Body of pancreas (tissue), 4 donors: Measurements from ENCODE around the gene FRAS1. TPM values are rescaled to one million over a fixed set of nuclear protein-coding genes. Genes with fewer than 3 reads are reported as not detected.

Experiments used
- ATAC-seq: fragments of 150-250 bp; one replicate; pipeline ENCODE4 v1.9.1; 2016
- DNase-seq, 4 donors: peaks; one replicate each; pipeline ENCODE4 v3.0.0-alpha.2; 2019
- H3K27ac ChIP-seq, 4 donors: fragments of 200-600 bp; sonication (generic); 1 replicate in 3 of 4; 2 replicates in 1 of 4; pipeline versions ENCODE4 v1.5.1 to v1.6.1; 2016 to 2019; ENCODE audit warnings: mild to moderate bottlenecking in 1 of 4, mixed read lengths in 1 of 4, moderate library complexity in 1 of 4
- H3K27me3 ChIP-seq, 2 donors: fragments of 200-600 bp; sonication (generic); one replicate each; pipeline ENCODE4 v1.6.0; 2016; ENCODE audit warnings: mild to moderate bottlenecking in 1 of 2
- H3K36me3 ChIP-seq, 2 donors: fragments of 200-600 bp; sonication (generic); replicated peaks in 1 of 2; 2 replicates each; pipeline ENCODE4 v1.5.1; 2016; ENCODE audit warnings: low read depth in 2 of 2; ENCODE audit not compliant: insufficient read depth in 1 of 2
- H3K4me1 ChIP-seq: fragments of 200-600 bp; sonication (generic); one replicate; pipeline ENCODE4 v1.6.0; 2016
- H3K4me3 ChIP-seq, 2 donors: fragments of 200-600 bp; sonication (generic); 1 replicate in 1 of 2; 2 replicates in 1 of 2; pipeline ENCODE4 v1.5.1; 2016 to 2019
- H3K9me3 ChIP-seq, 3 donors: fragments of 200-600 bp; sonication (generic); 1 replicate in 2 of 3; 2 replicates in 1 of 3; pipeline ENCODE4 v1.5.1; 2016
- POLR2A ChIP-seq, 3 donors: fragments of 450-650 bp; IDR thresholded peaks; one replicate each; pipeline ENCODE4 v1.6.1; 2016; ENCODE audit warnings: antibody characterized with exemption in 3 of 3, mild to moderate bottlenecking in 2 of 3
- WGBS, 2 donors: methylation state at CpG; one replicate each; pipeline ENCODE4 v1.1.5; 2017; 5-methylcytosine and 5-hydroxymethylcytosine counted together
- intact Hi-C: fragments of 100-400 bp; cut with DNase I; formaldehyde crosslinking; loops from one replicate; pipeline ENCODE4 v1.15.1; 2023
- total RNA-seq, 2 donors: library from RNA; depleted of rRNA; stranded (reverse); fragments of >200 nt; gene quantifications; one replicate each; pipeline ENCODE4 v1.1.0, GENCODE V29; 2016
- TF ChIP-seq, protein P1 (sequence below), 7 experiments: fragments of 450-650 bp in 4 of 7; fragments of 200-600 bp in 3 of 7; sonication (generic) in 3 of 7; IDR thresholded peaks; one replicate each; pipeline ENCODE4 v1.5.1; 2016 to 2019; ENCODE audit warnings: antibody characterized with exemption in 7 of 7

FRAS1 gene
- total RNA-seq, 2 donors from 2014 or later, result 22.6 to 24.4 TPM

DNA sequence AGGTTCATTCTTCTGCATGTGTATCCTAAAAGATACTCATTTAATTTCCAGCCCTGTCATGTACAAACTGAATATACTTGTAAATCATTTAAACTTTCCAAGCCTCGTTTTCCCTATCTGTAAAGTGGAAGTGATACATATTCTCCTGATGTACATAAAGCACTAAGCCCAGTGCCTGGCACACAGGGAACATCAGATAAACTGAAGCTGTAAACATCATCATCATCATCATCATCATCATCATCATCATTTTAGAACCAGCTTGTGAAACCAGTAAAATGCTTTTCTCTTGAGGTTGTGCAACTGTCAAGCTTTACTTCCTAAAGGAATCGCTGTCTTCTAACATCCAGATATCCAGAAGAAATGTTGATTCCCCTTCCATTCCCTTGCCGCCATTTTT is 411.1 kb downstream of the FRAS1 start:
- no peak for DNase-seq
- H3K27me3 ChIP-seq, result no peaks in the 10 kb centered on the region
- TF ChIP-seq, protein P1, sequence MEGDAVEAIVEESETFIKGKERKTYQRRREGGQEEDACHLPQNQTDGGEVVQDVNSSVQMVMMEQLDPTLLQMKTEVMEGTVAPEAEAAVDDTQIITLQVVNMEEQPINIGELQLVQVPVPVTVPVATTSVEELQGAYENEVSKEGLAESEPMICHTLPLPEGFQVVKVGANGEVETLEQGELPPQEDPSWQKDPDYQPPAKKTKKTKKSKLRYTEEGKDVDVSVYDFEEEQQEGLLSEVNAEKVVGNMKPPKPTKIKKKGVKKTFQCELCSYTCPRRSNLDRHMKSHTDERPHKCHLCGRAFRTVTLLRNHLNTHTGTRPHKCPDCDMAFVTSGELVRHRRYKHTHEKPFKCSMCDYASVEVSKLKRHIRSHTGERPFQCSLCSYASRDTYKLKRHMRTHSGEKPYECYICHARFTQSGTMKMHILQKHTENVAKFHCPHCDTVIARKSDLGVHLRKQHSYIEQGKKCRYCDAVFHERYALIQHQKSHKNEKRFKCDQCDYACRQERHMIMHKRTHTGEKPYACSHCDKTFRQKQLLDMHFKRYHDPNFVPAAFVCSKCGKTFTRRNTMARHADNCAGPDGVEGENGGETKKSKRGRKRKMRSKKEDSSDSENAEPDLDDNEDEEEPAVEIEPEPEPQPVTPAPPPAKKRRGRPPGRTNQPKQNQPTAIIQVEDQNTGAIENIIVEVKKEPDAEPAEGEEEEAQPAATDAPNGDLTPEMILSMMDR (IDR thresholded peaks at IDR 0.05), result no peak
- TF ChIP-seq POLR2A (IDR thresholded peaks at IDR 0.05), result no peak
- no peak overlapping the region for H3K27ac ChIP-seq
- no peak overlapping the region for H3K4me3 ChIP-seq
- intact Hi-C loops, result no loop called here
- ATAC-seq, result no peak
- H3K36me3 ChIP-seq, result no peaks in the 10 kb centered on the region
- H3K9me3 ChIP-seq, result no peaks in the 10 kb centered on the region
- 75 to 78% methylated on average over 3 of the region's 3 CpGs for WGBS, 2 donors
- H3K4me1 ChIP-seq, result no peaks in the 10 kb centered on the region

DNA sequence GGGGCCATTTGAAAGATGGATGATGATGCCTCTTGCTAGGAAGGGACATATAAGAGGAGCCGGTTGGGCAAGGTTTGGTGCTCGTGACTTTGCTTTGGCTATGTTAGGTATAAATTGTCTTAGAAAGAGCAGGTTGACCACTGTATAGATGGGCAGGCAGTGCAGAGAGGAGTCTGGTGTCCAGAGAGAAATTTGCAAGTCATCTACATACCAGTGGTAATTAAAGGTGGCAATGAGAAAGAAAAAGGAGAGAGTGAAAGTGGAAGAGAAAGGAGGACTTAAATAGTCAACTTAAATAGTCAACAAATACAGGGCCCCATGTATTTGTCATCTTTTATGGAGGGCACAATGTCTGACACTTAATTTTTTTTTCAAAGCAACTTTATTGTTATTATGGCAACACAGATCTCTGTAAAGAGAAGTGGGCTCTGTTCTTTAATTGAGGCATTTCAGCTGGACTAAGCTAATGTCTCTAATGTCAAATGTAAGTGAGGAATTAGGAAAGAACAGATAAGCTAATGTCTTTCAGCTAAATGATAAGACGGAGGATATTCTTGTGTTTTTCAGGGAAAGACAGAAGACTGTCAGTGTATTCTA is 419.1 kb downstream of the FRAS1 start:
- DNase-seq, result no peak
- Histone ChIP-seq H3K4me1 (no peaks in the 10 kb centered on the region), H3K4me3 (no peak overlapping the region), H3K36me3 (no peaks in the 10 kb centered on the region), H3K27me3 (no peaks in the 10 kb centered on the region), H3K9me3 (no peaks in the 10 kb centered on the region), H3K27ac (no peak overlapping the region)
- WGBS, 2 donors, result 77 to 79% methylated on average over 3 of the region's 3 CpGs
- intact Hi-C loops, result no loop called here
- ATAC-seq, result no peak
- TF ChIP-seq POLR2A (IDR thresholded peaks at IDR 0.05), result no peak
- TF ChIP-seq, protein P1 (IDR thresholded peaks at IDR 0.05), result no peak

DNA sequence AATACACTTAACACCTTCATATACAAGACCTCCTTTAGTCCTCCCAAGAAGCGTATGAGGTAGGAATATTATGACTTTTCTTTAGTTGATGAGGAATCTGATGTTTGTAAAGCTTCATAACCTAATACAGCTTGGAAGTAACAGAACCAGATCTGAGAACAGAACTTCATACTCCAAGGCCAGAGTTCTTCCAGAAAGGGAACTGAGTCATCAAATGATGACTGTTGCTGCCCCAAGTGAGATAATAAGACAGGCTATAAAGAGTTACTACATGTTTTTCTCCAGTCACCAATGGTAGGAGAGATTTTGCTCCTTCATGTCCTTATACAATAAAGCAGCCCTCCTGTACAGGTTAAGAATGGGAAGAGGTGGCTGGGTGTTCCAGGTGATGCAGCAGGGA is 420.2 kb downstream of the FRAS1 start:
- intact Hi-C loops, result no loop called here
- no peak overlapping the region for H3K4me3 ChIP-seq
- ATAC-seq, result no peak
- no peak for DNase-seq
- no peaks in the 10 kb centered on the region for H3K36me3 ChIP-seq
- H3K27me3 ChIP-seq, result no peaks in the 10 kb centered on the region
- WGBS, 2 donors, result 0 to 5% methylated on average over 1 of the region's 1 CpG
- TF ChIP-seq, protein P1 (IDR thresholded peaks at IDR 0.05), result no peak
- no peaks in the 10 kb centered on the region for H3K4me1 ChIP-seq
- H3K27ac ChIP-seq, result no peak overlapping the region
- H3K9me3 ChIP-seq, result no peaks in the 10 kb centered on the region

DNA sequence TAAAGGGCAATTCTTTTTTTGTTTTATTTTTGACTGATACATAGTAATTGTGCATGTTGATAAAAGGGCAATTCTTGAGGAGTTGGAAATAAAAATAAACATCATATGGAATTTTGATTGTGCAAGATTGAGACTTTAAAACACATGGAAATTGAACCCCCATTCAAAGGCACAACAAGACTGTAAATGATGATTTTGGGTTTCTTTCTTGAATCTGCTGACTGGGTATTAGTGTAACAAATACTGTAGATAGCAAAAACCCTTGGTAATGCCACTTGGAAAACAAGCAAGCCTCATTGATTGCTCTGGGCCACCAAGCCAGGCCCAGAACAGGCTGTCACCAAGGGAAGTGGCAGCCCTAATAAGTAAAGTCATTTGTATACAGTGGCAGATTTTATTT is 421.4 kb downstream of the FRAS1 start:
- Histone ChIP-seq H3K4me1 (no peaks in the 10 kb centered on the region), H3K27ac (no peak overlapping the region), H3K4me3 (no peak overlapping the region), H3K27me3 (no peaks in the 10 kb centered on the region), H3K9me3 (no peaks in the 10 kb centered on the region), H3K36me3 (no peaks in the 10 kb centered on the region)
- TF ChIP-seq, protein P1 (IDR thresholded peaks at IDR 0.05), result no peak
- no peak for TF ChIP-seq POLR2A (IDR thresholded peaks at IDR 0.05)
- ATAC-seq (no peak), DNase-seq (no peak)
- intact Hi-C loops, result no loop called here

DNA sequence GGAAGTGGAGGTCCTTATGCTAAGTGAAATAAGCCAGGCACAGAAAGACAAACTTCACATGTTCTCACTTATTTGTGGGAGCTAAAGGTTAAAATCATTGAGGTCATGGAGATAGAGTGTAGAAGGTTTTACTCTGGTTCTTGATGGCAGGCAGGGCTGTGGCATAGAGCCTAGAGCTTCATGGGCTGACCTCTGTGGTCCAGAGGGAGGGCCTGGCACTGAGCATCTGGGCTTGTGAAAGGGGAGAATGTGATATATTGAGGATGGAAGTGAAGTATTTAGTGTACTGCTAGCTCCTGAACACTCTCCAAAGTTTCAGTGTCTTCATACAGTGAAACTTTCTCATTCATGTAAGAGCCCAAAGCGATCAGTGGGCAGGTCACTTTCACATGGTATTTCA is 423.2 kb downstream of the FRAS1 start:
- H3K27me3 ChIP-seq, result no peaks in the 10 kb centered on the region
- no peak for ATAC-seq
- H3K4me3 ChIP-seq, result no peak overlapping the region
- H3K36me3 ChIP-seq, result no peaks in the 10 kb centered on the region
- H3K27ac ChIP-seq, result no peak overlapping the region
- no peaks in the 10 kb centered on the region for H3K9me3 ChIP-seq
- no peak for DNase-seq
- 69 to 83% methylated on average over 1 of the region's 1 CpG for WGBS, 2 donors
- TF ChIP-seq, protein P1 (IDR thresholded peaks at IDR 0.05), result no peak
- no peak for TF ChIP-seq POLR2A (IDR thresholded peaks at IDR 0.05)
- H3K4me1 ChIP-seq, result no peaks in the 10 kb centered on the region
- intact Hi-C loops, result no loop called here
